ENCODE data around the gene ACTN1. TPM values are rescaled to one million over a fixed set of nuclear protein-coding genes. Genes with fewer than 3 reads are reported as not detected.

Gene ACTN1
- polyA plus RNA-seq, 3 donors = 41.4 to 75.0 (median 69.4) TPM

GRCh38 chr14:69013943-69014782 lies 35.1 kb upstream of the ACTN1 start:
- no peaks in the 10 kb centered on the region for H3K79me2 ChIP-seq (ENCODE audit: insufficient read depth, low read length)
- peak overlapping the region in 1 of 3 experiments; percentile 53 for H3K4me3 ChIP-seq (replicated peaks in 1 of 3; ENCODE audit: low read depth in 2 of 3, low read length in 3 of 3)
- H3K4me1 Mint-ChIP-seq = peaks cover 46% of the 10 kb centered on the region
- peak overlapping the region; percentile 42 for H3K9ac ChIP-seq (ENCODE audit: insufficient read depth, low read length, poor library complexity, severe bottlenecking)
- H3K4me3 Mint-ChIP-seq = peak overlapping the region; percentile 34 to 60
- DNase-seq = peak; percentile 91 to 97 (median 93)
- H4K20me1 ChIP-seq (ENCODE audit: insufficient read depth, low read length) = no peaks in the 10 kb centered on the region
- no peaks in the 10 kb centered on the region for H3K27me3 ChIP-seq (ENCODE audit: control insufficient read depth in 2 of 2, insufficient read depth in 2 of 2, low read length in 2 of 2)
- H3K27ac ChIP-seq (ENCODE audit: low read depth in 1 of 2, low read length in 2 of 2) = peak overlapping the region; percentile 72 to 82
- intact Hi-C loops (cut with micrococcal nuclease) = loop anchor here in 1 of 2 donors (10.0 kb wide), 1 partner anchor 71 kb away; no protein-coding TSS in a partner anchor
- WGBS (ENCODE audit: insufficient coverage) = 38% methylated on average over 10 of the region's 12 CpGs
- no peaks in the 10 kb centered on the region for H3K36me3 Mint-ChIP-seq
- no peaks in the 10 kb centered on the region for H3K36me3 ChIP-seq (replicated peaks in 1 of 2; ENCODE audit: control insufficient read depth in 1 of 2, insufficient read depth in 2 of 2, low read length in 2 of 2)
- H3K9me3 ChIP-seq (replicated peaks in 1 of 2; ENCODE audit: control insufficient read depth in 1 of 2, insufficient read depth in 1 of 2, low read length in 2 of 2) = no peaks in the 10 kb centered on the region
- peaks cover 39 to 49% of the 10 kb centered on the region in 2 donors for H3K4me1 ChIP-seq (ENCODE audit: control insufficient read depth in 1 of 2, insufficient read depth in 2 of 2, low read length in 2 of 2)
- TF ChIP-seq CTCF (IDR thresholded peaks at IDR 0.05) = no peak
- peak overlapping the region; percentile 85 for H2AFZ ChIP-seq (ENCODE audit: insufficient read depth, low read depth, low read length, poor library complexity, severe bottlenecking)
- peaks cover 0 to 1% (median 0%) of the 10 kb centered on the region in 3 donors for H3K27me3 Mint-ChIP-seq (ENCODE audit: low read depth in 3 of 3)
- peak overlapping the region; percentile 68 for H3K4me2 ChIP-seq (replicated peaks; ENCODE audit: extremely low read depth, low read length, poor library complexity, severe bottlenecking)
- H3K9me3 Mint-ChIP-seq = peaks cover 0 to 2% (median 0%) of the 10 kb centered on the region in 7 donors
- peak overlapping the region; percentile 87 to 95 (median 94) for H3K27ac Mint-ChIP-seq

- 67% methylated on average over 1 of the region's 5 CpGs for WGBS (ENCODE audit: insufficient coverage)
- Histone ChIP-seq H3K9me3 (replicated peaks in 1 of 2; ENCODE audit: control insufficient read depth in 1 of 2, insufficient read depth in 1 of 2, low read length in 2 of 2) (no peaks in the 10 kb centered on the region), H3K4me3 (replicated peaks in 1 of 3; ENCODE audit: low read depth in 2 of 3, low read length in 3 of 3) (no peak overlapping the region), H3K27me3 (ENCODE audit: control insufficient read depth in 2 of 2, insufficient read depth in 2 of 2, low read length in 2 of 2) (no peaks in the 10 kb centered on the region), H4K20me1 (ENCODE audit: insufficient read depth, low read length) (no peaks in the 10 kb centered on the region), H3K4me2 (replicated peaks; ENCODE audit: extremely low read depth, low read length, poor library complexity, severe bottlenecking) (no peak overlapping the region), H3K4me1 (ENCODE audit: control insufficient read depth in 1 of 2, insufficient read depth in 2 of 2, low read length in 2 of 2) (peaks cover 39 to 49% of the 10 kb centered on the region in 2 donors), H2AFZ (ENCODE audit: insufficient read depth, low read depth, low read length, poor library complexity, severe bottlenecking) (peak overlapping the region; percentile 24), H3K9ac (ENCODE audit: insufficient read depth, low read length, poor library complexity, severe bottlenecking) (no peak overlapping the region), H3K36me3 (replicated peaks in 1 of 2; ENCODE audit: control insufficient read depth in 1 of 2, insufficient read depth in 2 of 2, low read length in 2 of 2) (no peaks in the 10 kb centered on the region), H3K79me2 (ENCODE audit: insufficient read depth, low read length) (no peaks in the 10 kb centered on the region), H3K27ac (ENCODE audit: low read depth in 1 of 2, low read length in 2 of 2) (peak overlapping the region; percentile 21 to 82)
- H3K4me1 Mint-ChIP-seq = peaks cover 42% of the 10 kb centered on the region
- peaks cover 0 to 1% (median 0%) of the 10 kb centered on the region in 3 donors for H3K27me3 Mint-ChIP-seq (ENCODE audit: low read depth in 3 of 3)
- intact Hi-C loops (cut with micrococcal nuclease) = loop anchor here in 1 of 2 donors (10.0 kb wide), 1 partner anchor 72 kb away; no protein-coding TSS in a partner anchor
- H3K27ac Mint-ChIP-seq = peak overlapping the region; percentile 16 to 90 (median 85)
- H3K36me3 Mint-ChIP-seq = no peaks in the 10 kb centered on the region
- no peak for TF ChIP-seq CTCF (IDR thresholded peaks at IDR 0.05)
- peaks cover 0 to 2% (median 0%) of the 10 kb centered on the region in 7 donors for H3K9me3 Mint-ChIP-seq
- H3K4me3 Mint-ChIP-seq = no peak overlapping the region
- peak in 2 of 3 donors; percentile 21 to 32 for DNase-seq
Measured at GRCh38 chr14:69012256-69012953, 33.3 kb upstream of the ACTN1 start.

All from CD14-positive monocyte (primary cell).